HG03064 (cell line): ENCODE measurements around the gene DDX24.

Source experiments
- ATAC-seq: cut with Tn5 transposase; IDR thresholded peaks from one replicate; pipeline ENCODE4 v1.9.1; 2021; ENCODE audit warnings: low read depth; ENCODE audit not compliant: unreplicated experiment

The DDX24 gene

DNA sequence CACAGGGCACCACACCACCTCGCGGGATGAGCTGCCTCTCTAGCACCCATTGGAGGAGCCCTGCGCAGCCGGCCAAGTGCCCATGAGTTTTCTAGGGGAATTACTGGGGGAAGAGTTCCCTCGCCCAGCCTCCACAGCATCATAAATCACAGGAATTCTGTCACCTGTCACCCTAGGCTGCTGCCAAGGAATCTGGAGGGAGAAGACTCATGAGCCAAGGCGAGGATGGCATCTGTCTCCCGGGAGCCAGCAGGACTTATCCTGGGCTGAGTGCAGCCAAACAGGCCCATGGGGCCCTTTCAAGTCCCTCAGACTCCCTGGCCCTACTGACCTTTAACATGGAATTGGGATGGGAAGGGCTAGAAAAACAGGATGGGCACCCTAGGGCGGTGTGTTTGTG is 62.7 kb downstream of the DDX24 start:
- ATAC-seq: no peak

DNA sequence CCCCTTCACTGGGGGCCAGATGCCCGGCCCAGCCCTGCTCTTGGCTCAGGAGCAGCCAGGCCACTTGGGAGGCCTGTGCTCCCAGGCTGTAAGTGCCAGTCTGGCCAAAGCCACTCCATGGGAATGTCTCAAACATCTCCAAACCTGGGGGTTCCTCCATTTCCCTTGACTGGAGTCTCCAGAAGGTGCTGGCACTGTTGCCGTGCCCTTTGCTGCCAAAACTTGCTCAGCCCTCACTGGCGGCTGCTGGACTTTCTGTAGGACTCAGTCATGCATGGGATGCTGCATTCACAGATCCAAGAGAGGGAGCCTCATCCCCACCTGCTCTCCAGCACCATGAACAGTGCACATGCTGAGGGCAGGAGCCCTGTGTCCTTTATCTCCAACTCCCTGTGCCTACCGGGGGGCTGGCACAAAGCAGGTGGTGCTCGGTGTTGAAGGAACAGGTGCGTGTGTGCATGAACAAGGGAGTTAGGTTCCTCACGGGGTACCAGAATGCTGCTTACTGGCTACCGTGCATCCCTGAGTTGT is 64.5 kb downstream of the DDX24 start:
- ATAC-seq: no peak

DNA sequence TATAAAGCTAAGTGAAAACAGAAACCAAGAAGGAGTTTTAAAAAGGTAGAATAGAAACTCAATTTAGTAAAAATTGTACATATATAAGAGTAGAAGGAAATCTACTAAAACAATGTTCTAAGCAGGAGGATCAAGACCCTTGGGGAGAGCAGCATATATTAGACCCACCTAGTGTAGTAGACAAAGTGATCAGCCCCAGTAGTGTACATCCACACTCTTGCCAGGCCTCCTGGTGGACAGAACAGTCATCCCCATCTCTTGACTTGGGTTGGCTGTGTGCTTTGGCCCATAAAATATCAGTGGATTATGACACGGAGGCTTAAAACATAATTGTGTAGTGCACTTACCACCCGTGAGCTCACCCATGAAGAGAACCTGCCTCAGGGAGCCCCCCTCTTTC is 65.8 kb downstream of the DDX24 start:
- ATAC-seq: no peak

DNA sequence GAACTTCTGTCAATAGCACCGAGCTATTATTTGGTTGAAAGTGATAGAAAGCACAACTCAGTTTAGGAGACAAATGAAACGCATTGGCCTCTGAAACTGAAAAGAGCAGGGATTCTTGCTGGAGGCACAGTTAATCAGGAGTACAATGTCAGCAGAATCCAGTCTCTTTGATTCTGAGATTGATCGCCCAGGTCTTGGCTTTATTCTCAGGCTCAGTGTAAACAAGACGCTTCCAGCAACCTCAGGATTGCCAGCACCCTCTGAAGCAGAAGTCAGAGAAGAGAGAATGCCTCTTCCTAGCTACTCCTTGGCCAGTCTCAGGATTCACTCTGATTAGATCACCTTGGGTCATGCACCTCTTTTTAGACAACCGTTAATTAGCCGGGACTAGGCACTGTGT is 66.6 kb downstream of the DDX24 start:
- no peak for ATAC-seq

DNA sequence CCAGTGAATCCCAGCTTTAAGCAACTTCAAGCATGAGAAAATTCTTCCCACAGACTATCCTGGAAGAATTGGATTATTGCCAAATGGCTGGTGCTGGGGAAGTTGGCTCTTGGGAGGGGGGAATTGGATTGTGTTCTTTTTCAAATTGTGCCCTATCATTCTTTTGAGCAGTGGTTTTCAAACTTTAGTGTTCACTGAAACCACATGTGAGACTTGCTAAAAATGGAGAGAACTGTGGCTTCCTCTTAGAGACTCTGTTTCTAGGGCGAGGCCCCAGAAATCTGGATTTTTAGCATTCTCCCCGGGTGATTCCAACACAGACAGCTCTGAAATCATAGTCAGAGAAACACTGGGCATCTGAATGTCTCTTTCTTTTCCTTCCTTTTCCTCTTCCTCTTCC is 69.2 kb downstream of the DDX24 start:
- ATAC-seq: no peak

DNA sequence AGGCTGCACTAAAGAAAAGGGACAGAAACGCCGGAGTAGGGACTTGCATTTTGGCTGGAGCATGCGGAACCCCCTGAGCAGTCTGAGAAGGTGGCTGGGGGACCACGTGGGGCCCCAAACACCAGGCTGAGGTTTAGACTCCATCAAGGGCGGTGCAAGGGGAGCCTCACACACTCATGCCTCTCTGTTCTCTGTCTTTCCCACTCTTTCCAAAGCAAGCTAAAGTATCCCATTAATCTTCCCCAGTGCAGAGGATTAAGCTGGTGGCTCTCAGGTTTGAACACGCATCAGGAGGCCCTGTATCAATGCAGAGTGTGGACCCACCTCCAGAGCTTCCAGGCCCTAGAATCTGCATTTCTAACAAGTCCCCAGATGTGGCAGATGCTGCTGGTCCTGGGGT is 70.4 kb downstream of the DDX24 start:
- no peak for ATAC-seq

DNA sequence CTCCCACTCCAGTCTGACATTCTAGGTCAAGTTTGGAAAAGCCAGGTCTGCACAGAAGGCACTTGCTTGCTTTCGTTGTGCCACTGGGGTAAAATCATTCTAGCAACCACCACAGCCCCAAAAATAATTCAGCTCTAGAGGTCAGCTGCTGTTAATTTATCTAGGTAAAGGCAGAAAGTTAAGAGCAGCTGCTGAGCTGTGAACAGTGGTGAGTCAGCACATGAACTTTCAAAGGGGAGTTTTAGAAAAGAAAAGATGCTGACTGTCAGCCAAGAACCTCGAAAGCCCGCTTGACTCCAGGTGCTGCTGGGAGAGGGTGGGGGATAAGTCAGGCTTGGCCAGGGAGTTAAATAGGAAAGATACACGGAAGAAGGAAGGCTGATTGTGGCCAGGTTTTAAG is 71.2 kb downstream of the DDX24 start:
- no peak for ATAC-seq

DNA sequence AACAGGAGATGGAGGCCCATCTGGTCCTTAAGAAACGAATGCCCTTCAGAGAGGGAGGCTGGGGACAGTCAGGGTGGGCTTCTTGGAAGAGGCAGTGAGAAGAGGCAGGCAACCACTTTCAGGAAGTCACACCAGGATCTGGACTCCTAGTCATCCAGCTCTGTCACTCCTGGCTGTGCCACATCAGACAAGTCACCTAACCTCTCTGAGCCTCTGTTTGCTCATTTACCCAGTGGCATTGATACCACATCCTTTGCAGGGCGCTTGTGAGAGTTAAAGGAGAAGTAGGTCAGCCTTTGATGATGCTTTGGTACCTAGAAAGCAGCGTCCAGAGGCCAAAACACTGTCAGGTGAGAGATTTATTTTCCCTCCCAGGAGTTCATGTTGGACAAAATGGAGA is 72.8 kb downstream of the DDX24 start:
- ATAC-seq: no peak

DNA sequence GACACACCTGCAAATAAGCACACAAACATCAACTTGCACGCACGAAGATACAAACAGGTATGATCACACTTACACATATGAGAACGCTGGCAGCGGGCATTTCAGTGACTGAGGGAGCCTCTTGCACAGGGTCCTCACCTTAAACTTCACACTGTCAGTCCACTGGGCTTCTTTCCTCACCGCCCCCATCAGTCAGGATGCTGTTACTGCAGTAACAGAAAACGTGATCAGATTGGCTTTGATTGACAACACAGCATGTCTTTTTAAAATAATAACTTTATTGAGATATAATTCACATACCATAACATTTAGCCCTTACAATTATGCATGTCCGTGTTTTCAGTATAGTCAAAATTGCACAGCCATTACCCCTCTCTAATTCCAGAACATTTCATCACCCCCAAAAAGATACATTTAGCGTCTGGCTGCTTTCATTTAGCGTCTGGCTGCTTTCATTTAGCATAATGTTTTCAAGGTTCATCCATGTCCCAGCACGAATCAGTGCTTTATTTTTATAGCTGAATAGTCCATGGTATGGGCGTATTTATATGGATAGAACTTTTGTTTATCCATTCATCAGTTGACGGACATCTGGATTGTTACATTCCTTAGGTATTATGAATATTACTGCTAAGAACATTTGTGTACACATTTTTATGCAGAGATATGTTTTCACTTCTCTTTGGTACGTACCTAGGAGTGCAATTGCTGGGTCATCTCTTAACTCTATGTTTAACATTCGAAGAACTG is 75.5 kb downstream of the DDX24 start:
- ATAC-seq: no peak

DNA sequence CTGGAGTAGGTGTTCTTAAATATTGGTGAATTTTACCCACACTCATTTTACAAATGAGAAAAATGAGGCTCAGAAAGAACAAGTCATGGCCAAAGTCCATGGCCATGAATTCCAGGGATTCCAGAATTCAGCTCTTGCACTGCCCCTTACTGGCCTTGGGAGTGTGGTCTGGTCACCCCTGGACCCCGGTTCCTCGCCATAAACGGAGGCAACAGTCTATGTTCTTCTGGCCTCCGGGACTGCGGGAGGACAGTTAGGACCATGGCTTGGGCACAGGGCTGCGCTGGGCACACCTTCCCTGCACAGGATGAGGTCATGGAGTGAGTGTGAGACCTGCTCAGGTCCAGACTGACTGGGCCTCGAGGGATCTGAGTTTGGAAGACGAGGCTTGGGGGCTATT is 77.0 kb downstream of the DDX24 start:
- ATAC-seq: no peak

DNA sequence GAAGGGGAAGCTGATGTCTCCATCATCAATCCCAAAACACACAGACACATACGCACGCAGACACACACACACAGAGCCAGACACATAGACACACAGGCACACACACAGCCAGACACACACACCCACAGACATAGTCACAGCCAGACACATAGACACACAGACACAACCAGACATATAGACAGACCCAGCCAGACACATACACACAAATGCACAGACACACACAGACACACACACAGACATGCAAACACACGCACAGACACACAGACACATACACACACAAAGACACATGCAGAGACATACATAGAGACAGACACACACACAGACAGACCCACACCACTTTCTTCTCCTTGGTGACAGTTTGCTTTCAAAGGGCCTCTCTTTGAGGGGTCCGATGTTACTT is 77.6 kb downstream of the DDX24 start:
- no peak for ATAC-seq

DNA sequence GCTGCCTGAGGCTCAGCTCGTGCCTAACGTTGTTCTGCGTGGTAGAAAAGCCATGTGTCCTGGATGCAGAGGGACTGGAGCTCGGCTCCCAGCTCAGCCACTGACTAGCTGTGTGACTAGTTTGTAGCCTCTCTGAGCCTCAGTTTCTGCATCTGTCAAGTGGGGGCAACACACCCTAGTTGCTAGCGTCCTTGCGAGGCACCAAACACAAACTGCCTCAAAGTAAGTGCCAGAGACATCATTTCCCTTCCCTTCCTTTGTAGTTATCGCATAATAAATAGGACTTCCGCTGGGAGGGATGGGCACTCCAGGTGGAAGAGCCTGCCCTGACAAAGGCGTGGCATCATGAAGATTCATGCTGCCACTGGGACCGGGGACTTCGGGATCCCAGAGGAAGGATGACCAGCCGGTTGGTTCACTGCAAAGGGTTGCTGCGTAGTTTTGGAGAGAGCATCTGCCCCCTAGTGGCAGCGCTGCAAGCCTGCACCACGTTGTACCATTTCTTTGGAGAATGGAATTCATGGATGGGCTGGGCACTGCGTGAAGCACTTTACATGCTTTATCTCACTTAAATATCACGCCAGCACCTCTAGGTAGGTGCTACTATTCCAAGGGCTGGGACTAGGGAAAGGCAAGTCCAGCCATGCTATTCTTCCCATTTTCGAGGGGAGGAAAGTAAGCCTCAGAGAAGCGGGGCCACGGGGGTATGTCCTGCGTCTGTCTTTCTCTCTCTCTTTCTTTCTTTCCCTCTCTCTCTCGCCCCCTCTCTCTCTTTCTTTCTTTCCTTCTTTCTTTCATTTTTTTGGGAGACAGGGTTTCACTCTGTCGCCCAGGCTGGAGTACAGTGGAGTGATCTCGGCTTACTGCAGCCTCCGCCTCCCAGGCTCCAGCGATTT is 79.3 kb downstream of the DDX24 start:
- ATAC-seq: no peak

DNA sequence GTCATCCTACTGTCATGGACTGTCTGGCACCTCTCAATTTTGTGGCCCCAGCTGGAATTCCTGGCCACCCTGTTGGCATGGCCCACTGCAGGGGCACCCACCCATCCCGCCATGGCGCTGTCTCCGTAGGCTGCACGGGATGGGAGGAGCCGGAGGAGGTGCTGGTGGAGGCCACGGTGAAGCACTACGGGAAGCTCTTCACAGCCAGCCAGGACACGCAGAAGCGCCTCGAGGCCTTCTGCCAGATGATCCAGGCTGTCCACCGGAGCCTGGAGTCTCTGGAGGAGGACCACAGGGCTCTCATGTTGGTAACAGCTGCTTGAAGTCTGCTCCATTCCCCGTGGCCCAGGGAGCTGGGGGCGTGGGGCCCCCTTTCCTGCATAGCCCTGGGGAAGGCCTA is 80.0 kb downstream of the DDX24 start:
- no peak for ATAC-seq

DNA sequence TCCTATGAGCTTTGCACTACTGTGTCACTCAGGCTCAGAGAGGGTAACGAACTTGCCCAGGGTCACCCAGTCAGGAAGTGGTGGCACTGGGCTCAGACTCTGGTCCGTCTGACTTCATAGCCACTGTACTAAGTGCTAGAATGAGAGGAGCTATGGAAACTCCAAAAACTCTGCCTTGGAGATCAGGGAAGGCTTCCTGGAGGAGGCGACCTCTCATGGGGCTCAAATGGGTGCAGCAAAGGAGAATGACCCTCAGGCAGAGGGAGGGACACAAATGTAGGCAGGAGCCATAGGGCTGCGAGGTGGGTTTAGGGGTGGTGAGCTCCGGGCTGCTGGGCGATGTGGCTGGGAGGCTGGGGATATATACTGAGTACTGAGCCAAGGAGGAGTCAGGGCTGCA is 80.7 kb downstream of the DDX24 start:
- no peak for ATAC-seq

DNA sequence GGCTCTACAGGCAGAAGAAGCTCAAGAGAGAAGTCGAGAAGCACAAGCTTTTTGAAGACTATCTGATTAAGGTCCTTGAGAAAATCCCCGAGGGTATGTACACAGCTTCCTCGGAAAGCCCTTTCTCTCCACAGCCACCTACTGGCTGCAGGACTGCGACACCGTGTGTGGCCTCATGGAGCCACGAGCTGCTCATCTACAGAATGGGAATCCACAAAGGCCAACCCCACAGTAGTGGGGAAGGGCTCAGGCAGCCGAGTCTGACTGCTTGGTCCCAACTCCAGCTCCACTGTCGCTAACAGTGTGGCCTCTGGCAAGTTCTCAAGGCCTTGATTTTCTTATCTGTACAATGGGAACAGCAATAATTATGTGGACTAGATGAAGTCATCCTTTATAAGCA is 81.4 kb downstream of the DDX24 start:
- ATAC-seq: no peak

DNA sequence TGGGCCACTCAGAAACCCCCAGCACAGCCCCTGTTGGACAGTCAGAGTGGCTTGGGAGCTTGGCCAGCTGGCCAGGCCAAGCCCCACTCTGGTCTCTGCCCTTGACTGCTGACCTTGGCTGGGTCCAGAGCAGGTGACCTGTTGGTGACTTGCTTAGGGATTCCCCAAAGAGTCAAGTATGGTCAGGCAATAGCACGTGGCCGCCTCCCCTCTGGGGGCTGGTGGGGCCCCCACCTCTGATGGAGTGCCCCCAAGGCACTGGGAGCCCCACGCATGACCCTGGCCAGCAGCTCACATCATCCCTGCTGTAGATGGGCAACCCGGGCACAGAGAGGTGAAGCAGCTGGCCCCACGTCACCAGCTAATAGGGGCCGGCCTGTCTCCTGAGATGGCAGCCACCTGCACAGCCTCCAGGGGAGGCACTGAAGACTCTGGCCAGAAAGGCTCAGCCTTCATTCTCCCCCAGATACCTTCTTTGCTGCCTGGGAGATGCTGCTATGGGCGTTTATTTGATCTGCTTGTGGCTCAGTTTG is 82.1 kb downstream of the DDX24 start:
- no peak for ATAC-seq
